ENCODE data around the gene EFHD2.

- TF ChIP-seq POLR2A (IDR thresholded peaks at IDR 0.05; ENCODE audit: low read depth, low read length) (no peak), POLR2AphosphoS5 (IDR thresholded peaks at IDR 0.05; ENCODE audit: low read depth, low read length) (no peak), POU2F2 (IDR thresholded peaks at IDR 0.05; ENCODE audit: low read depth, low read length) (no peak), TAF1 (IDR thresholded peaks at IDR 0.05; ENCODE audit: low read depth, low read length) (no peak), SPI1 (IDR thresholded peaks at IDR 0.05; ENCODE audit: low read depth, low read length) (no peak), PAX5 (IDR thresholded peaks at IDR 0.05; ENCODE audit: insufficient read depth, low read length, severe bottlenecking) (no peak)
These were observed 2.6 kb downstream of the EFHD2 start for GRCh38 chr1:15412175-15412800.
